HG03280 (cell line): Measurements from ENCODE around the gene OSBP2.
"Not testable (repeated sequence)": the region's sequence is repeated elsewhere in the genome, so short reads cannot be mapped to it uniquely, and the experiment has no call there.

ENCODE experiments used
- ATAC-seq: cut with Tn5 transposase; IDR thresholded peaks from one replicate; pipeline ENCODE4 v1.9.1; 2021; ENCODE audit warnings: mild to moderate bottlenecking, moderate library complexity; ENCODE audit not compliant: unreplicated experiment

OSBP2 gene

DNA sequence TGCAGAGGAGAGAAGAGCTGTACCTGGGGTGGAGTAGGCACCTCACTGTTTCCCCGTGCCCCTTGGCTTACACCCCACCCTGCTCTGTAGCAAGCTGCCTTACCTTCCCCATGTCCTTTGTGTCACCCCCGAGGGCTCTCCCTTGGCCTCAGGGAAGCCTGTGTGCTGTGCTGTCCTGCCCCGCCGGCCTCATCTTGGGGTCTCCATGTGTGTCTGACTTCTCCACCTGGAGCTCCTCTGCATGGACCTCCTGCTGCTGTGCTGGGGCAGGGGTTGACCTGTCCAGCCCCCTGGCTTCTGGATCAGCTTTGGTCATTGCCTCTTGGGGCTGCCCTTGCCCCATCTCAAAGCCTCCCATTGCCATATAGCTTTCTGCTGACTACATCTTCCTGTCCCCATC is 59.8 kb downstream of the OSBP2 start:
- ATAC-seq: no peak

DNA sequence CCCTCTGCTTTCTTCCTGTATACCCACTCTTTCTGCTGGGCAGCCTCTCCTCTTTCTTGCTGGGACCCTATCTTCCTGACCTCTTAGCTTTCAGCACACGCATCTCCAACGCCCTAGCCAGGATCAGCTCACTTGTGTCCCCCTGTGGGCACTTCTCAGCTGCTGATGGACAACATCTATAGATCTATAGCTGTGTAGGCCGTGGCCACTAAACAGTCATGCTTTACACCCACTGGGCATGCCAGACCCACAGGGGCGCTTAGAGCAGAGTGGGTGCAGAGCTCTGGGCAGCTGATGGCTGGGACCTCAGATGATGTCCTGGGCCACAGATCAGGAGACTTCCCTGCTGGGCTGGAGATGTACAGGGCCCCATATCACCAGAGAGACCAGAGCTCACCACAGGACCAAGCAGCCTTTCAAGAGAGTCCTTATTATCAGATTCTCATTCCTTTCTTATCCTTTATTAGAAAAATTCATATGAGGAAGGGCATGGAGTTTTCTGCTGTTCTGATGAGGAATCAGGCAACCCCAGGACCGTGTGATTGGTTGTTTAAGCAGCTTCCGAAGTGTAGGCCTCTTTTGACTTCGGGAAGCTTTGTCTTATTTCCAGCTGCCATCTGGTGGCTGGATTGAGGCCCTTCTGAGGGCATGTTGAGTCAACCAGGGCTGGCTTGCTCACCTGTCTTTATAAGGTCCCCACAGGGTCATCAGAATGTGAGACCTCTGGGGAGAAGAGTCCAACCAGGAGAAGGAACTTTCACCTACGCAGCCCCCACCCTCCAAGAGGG is 60.5 kb downstream of the OSBP2 start:
- ATAC-seq: no peak

DNA sequence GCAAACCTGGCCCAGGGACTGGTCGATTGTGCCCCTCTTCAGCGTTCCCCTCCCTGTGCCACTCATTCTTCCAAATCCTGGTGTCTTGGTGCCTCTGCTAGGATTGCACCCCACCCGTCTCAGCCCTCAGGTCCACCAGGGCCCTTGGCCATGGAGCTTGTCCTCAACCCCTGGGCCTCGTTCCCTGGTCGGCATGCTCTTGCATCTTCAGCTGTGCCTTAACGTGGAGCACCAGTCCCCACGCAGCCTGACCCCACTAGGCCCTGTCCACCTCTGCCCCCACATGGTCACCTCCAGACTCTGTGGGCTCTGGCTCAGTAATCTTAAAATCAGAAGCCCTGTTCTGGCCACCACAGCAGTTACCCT is 61.1 kb downstream of the OSBP2 start:
- ATAC-seq: no peak

DNA sequence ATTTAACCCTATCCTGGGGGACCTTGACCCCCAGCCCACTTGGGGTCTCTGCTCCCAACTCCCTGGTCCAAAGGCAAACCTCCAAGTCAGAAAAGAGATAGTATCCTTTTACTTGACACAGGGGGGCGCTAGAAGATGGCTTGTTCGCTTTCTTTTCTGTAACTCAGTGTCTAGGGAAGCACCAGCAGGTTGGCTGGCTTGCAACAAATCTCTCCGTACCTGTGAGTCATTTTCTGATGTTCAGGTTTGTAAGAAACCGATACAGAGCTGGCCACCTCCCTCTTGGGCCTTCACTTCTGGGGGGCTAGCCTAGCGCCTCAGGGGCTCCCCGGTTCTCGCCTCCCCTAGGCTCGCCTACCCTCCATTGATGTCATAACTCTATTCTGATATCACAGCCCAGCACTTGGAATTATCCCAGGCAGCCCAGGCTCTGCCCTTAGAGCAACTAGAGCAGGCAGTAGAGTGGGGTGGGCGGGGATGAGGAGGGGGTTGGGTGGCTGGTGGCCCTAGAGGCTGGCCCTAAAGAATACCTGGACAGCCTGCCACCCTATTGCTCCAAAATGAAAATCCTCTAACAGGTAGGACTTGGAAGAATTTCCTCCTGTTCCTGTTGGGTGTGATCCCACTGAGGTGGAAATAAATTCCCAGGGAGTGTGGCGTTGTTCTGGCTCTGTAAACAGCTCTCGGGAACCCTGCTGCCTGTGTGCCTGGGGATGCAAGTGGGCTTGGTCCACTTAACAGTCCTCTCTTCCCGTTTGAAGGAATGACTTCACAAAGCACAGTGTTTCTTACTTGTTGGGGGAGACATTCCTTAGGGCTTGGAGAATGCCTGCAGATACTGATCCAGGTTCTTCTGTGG is 69.4 kb downstream of the OSBP2 start:
- no peak for ATAC-seq

DNA sequence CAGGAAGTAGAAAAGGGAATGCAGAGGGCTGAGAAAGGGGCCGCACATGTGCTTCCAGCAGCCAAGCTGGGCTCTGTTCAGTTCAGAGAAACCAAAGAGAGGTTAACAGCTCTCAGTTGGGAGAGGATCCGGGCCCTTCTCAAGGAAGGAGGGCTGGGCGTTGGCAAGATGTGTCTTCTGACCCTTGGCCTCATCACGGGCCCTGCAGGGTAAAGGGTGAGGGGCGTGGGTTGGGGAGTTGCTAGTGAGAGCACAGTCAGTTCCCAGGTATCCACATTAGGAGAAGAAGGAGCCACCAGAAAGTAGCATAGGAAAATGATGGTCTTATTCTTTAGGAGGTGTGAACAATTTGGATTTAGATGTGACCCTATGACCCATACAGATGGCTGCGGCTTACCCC is 73.0 kb downstream of the OSBP2 start:
- no peak for ATAC-seq

DNA sequence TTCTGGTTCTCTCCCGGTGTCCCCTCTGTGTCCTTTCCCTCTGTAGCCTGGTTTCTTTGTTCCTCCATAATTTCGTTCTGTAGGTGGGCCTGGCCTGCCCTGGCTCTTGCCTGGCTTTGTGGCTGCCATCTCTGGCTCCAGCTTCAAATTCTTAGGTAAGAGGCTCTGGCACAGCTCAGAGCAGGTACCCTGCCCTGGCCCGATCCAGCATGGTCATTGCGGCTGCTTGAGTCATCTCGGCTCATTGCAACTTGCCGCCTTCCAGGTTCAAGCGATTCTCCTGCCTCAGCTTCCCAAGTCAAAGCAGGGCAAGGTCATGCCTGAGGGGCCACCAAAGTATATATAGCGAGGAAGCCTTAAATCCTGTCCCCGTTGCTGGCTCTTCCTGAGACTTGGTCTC is 76.0 kb downstream of the OSBP2 start:
- ATAC-seq: no peak

DNA sequence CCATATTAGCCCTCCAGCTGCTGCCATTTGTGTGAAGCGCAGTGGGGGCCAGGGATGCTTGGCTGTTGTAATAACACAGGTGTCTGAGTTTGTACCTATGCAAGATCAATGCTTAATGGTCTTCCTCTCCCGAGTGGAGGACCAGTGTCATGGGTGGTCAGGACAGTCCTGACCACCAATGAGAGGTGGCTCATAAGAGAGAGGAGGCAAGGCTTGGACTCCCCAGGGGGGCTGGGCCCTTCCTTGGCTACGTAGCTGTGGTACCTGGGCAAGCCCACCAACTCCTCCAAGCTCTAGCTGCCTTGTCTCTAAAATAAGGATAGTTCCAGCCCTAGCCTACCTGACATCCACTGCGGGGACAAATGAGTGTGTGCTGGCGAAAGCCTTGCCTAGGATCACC is 79.2 kb downstream of the OSBP2 start:
- no peak for ATAC-seq

DNA sequence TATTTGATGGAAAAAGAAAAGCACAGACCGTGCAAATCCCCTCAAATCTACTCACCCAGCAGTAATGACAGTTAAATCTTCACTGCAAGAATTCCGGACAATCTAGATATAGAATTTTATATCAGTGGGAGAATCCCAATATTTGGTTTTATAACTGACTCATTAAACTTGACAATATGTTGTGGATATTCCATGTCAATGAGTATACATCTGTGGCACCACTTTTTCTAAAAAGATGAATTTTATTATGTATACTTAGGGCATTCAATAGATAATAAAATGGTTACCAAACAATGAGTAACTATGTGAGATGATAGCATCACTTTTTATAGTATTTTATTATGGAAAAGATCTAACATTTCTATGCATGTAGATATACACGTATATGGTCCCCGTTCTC is 79.9 kb downstream of the OSBP2 start:
- ATAC-seq: no peak

DNA sequence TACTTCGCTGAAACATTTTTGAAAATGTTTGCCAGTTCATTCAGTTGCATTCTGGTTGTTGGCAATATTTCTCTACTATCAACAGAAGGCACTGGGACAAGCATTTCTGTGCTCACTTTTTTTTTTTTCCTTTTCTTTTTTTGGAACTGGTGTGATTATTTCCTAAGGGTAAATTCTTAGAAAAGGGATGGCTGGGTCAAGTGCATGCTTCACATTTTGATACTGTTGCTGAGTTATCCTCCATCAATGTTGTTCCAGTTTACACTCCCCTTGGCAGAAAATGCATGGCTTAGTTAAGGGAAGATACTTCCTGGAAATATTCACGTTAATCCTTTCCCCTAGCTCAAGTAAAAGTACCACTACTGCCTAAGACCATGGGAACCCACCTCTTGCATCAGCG is 81.8 kb downstream of the OSBP2 start:
- ATAC-seq: no peak

DNA sequence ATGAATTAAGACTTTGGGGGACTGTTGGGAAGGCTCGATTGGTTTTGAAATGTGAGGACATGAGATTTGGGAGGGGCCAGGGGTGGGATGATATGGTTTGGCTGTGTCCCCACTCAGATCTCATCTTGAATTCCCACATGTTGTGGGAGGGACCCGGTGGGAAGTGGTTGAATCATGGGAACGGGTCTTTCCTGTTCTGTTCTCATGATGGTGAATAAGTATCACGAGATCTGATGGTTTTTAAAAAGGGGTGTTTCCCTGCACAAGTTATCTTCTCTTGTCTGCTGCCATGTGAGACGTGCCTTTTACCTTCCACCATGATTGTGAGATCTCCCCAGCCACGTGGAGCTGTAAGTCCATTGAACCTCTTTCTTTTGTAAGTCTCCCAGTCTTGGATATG is 82.5 kb downstream of the OSBP2 start:
- not testable (repeated sequence) for ATAC-seq

DNA sequence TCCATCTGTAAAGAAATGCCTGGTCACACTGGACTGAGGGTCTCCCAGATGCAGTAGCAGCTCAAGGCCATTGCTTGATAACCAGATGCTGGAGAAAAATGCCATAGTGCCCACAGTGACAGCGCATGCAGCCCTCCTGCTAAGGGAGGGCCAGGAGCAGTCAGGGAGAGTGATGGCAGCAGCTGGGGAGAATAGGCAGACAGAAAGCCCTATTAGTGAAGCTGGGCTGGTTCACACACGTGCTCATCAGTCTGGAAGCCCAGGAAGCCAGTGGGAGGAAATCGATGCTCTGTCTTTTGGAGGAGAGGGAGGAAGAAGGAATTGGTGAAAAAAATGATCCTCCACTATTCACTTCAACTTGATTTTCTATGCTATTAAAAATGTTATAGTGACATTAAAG is 82.9 kb downstream of the OSBP2 start:
- ATAC-seq: no peak

DNA sequence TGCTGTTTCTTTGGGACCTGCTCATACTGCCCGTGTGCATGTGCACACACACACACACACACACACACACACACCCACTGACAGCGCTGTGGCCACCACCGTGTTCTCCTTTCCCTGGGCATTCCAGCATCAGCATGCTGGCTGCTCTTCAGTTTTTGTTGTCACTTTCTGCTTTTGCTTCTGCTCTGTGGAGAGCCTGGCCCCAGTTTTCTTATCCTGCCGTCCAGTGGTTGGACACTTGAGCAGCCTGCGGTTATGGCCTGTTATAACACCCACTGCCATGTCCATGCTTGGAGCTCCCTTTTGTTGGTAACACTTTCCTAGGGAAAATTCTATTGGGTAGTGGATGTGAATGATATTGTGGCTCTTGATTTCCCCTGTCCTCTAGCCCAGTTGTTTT is 83.6 kb downstream of the OSBP2 start:
- no peak for ATAC-seq

DNA sequence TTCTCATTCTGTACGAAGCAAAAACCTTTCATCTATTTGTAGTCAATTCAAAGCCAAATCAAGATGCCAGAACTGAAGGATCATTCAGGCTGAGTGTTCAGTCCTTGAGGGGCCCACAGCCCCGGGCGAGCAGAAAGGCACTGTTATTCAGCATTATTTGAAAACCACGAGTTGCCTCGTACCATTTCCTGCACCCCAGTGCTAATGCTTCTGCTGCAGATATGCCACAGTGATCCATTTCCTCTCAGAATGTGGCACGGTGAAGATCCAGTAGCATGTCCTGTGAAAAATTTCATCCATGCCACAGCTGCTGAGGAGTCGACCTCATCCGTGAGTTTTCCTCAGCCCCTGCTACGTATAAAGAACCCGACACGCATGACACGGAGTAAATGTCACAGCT is 85.4 kb downstream of the OSBP2 start:
- ATAC-seq: no peak

DNA sequence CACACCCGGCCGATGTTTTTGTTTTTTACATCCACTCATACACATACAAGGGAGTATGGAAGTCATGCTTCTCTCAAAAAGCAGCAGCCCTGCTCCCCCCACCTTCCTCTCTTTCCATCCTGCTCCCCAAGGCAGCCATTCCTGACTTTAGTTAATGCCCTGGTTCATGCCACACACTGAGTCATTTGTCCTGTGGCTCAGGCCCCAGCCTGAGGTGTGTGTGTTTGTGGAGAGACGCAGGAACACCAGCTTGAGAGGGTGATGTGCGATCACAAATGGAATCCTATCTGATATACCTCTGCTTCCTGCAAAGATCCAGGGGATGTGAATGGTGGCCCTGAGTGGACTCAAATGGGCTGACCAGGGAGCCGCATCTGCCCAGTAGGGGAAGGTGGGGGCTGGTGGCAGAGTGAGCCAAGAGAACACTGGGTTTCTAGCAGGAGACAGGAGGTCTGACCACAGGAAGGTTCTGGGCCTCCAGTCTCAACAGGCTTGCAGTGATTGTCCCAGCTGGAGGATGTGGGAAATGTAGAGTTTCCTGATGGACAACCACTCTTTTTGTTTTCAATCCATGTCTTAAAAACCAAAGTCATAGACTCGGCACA is 86.7 kb downstream of the OSBP2 start:
- no peak for ATAC-seq

DNA sequence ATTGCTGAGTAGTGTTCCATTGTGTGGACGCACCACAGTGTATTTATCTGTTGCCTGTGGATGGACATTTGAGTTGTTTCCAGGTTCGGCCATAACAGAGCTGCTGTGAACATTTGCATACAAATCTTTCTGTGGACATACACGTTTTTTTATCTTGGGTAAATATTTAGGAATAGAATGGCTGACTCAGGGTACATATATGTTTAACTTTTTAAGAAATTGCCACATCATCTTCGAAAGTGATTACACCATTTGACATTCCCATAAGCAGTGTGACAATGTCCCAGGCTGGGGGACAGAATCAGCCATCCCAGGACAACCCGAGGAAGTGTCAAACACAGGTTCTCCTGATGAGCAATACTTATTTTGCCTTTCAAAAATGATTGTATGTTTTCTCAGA is 87.9 kb downstream of the OSBP2 start:
- ATAC-seq: no peak

DNA sequence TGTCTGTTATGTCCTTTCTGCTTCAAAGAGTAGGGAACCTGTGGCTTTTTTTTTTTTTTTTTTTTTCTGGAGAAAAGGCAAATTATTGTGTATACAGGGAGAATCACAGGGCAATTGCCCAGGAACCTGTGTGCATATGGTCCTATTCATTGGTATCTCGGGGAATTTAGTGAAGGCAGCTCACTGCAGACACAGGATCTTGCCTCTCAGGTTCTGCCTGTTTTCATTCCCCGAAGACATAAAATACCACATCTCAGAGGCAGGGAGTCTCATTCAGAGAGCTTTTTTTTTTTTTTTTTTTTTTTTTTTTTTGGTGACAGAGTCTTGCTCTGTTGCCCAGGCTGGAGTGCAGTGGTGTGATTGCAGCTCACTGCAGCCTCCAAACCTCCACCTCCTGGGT is 88.3 kb downstream of the OSBP2 start:
- ATAC-seq: no peak

DNA sequence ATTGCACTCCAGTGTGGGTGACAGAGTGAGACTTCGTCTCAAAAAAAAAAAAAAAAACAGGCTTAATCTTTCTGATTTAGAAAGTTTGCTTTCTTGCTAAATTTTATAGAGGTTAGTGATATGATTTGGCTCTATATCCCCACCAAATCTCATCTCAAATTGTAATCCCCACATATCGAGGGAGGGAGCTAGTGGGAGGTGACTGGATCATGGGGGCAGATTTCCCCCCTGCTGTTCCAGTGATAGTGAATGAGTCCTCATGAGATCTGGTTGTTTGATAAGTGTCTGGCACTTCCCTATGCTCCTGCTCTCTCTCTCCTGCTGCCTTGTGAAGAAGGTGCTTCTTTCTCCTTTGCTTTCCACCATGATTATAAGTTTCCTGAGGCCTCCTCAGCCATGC is 90.9 kb downstream of the OSBP2 start:
- ATAC-seq: no peak

DNA sequence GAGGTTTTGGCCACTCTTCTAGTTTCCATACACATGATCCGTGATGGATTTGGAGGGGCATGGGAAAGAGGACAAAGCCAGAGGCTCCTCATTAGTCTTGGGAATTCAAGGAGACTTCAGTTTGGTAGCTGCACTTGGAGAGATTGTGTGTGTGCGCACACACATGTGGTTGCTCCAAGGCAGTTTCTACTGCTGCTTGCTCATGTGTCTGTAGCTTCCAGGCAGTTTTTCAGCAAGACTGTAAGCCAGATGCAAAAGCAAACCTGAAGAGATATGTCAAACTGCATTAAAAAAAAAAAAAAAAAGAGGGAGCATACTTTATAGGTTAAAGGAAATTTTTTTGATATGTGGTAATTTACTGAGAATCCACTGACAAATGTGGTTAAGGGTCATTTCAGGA is 95.7 kb downstream of the OSBP2 start:
- ATAC-seq: no peak

DNA sequence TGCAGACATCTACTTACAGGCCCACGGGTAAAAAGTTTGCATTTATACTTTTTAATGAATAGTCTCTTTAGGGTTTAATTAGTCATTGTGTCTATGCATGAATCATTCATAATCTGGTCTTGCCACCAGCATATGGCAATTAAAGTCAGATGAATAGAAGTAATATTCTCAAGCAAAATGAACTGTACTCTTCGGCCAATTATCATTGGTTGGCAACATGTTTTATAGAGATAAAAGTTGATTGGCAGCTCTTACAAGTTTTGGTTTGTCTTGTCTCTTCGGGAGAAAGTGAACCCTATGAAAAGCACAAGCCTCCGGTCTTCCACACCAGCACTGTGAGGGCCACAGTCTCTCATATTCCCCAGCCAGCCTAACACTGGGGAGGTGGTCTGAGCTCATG is 97.8 kb downstream of the OSBP2 start:
- ATAC-seq: no peak

DNA sequence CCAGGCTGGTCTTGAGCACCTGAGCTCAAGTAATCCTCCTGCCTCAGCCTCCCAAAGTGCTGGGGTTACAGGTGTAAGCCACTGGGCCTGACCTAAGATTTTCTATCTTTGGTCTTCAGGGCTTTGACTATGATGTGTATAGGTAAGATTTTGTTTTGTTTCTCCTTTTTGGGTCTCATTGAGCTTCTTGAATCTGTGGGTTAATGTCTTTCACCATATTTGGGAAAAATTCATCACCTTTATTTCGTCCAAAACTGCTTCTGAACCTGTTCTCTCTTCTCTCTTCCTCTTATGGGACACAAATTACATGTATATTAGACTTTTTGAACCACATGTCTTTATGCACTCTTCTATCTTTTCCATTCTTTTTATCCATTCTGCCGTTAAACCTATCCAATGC is 100.4 kb downstream of the OSBP2 start:
- no peak for ATAC-seq

DNA sequence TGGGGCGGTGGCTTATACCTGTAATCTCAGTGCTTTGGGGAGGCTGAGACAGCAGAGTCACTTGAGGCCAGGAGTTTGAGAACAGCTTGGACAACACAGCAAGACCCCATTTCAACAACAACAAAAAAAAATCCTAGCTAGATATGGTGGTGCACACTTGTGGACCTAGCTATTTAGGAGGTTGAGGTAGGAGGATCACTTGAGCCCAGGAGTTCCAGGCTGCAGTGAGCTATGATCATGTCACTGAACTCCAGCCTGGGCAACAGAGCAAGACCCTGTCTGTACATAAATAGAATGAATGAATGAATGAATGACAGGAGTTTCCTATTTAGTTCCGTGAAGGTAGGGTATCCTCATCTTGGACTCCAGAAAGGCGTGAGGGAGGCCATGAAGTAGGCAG is 107.0 kb downstream of the OSBP2 start:
- ATAC-seq: no peak
